B cell (primary cell): Measurements from ENCODE around the gene PTPN1. TPM values are rescaled to one million over a fixed set of nuclear protein-coding genes. Genes with fewer than 3 reads are reported as not detected.

ENCODE experiments used
- ATAC-seq: fragments of 200-7000 bp; cut with Tn5 transposase; one replicate; pipeline ENCODE4 v1.10.0; 2021; ENCODE audit warnings: low read depth, mild to moderate bottlenecking, moderate number of reproducible peaks, moderate library complexity
- CTCF ChIA-PET: fragments of 350-600 bp; sonication (Branson Sonifier 250); formaldehyde crosslinking; loops from one replicate; lab custom pipeline; 2021; ENCODE audit warnings: antibody characterized with exemption, inconsistent platforms; lab: Charles Lee
- POLR2A ChIA-PET: fragments of 350-600 bp; sonication (Branson Sonifier 250); formaldehyde crosslinking; loops from one replicate; lab custom pipeline; 2021; ENCODE audit warnings: antibody characterized with exemption; lab: Charles Lee
- DNase-seq: peaks from one replicate; pipeline ENCODE4 v3.0.0; 2013
- H2AFZ ChIP-seq: 2 replicates; pipeline ENCODE4 v1.6.1; 2012; ENCODE audit warnings: mild to moderate bottlenecking, low read depth, low read length; ENCODE audit not compliant: insufficient read depth, poor library complexity, severe bottlenecking
- H3K27ac ChIP-seq, 2 donors: 1 replicate in 1 of 2; 2 replicates in 1 of 2; pipeline ENCODE4 v1.5.1; 2012 to 2013; ENCODE audit warnings: low read length in 2 of 2, mild to moderate bottlenecking in 2 of 2, moderate library complexity in 1 of 2
- H3K27me3 ChIP-seq, 4 experiments: fragments of 200-600 bp in 1 of 4; sonication (generic) in 1 of 4; replicated peaks in 1 of 4; 1 replicate in 2 of 4; 2 replicates in 2 of 4; pipeline versions ENCODE4 v1.6.1 to v1.7.0; 2013 to 2016; ENCODE audit warnings: low read length in 3 of 4, mild to moderate bottlenecking in 2 of 4, mixed read lengths in 1 of 4, moderate library complexity in 1 of 4; ENCODE audit not compliant: insufficient read depth in 4 of 4, control insufficient read depth in 3 of 4; ENCODE audit errors: control extremely low read depth in 1 of 4
- H3K36me3 ChIP-seq, 2 experiments: replicated peaks in 1 of 2; 1 replicate in 1 of 2; 2 replicates in 1 of 2; pipeline versions ENCODE4 v1.6.1 to v1.7.1; 2013; ENCODE audit warnings: low read length in 1 of 2; ENCODE audit not compliant: insufficient read depth in 2 of 2, control insufficient read depth in 1 of 2; ENCODE audit errors: control extremely low read depth in 1 of 2, extremely low read depth in 1 of 2
- H3K4me1 ChIP-seq, 2 donors: fragments of 200-600 bp in 1 of 2; sonication (generic) in 1 of 2; 1 replicate in 1 of 2; 2 replicates in 1 of 2; pipeline versions ENCODE4 v1.5.1 to v1.6.1; 2013 to 2017; ENCODE audit warnings: low read length in 2 of 2; ENCODE audit not compliant: control insufficient read depth in 2 of 2, insufficient read depth in 2 of 2
- H3K4me2 ChIP-seq: replicated peaks from 2 replicates; pipeline ENCODE3; 2012; ENCODE audit warnings: mild to moderate bottlenecking, low read depth, low read length; ENCODE audit not compliant: poor library complexity, severe bottlenecking
- H3K4me3 ChIP-seq, 5 experiments: fragments of 200-600 bp in 1 of 5; sonication (generic) in 1 of 5; 1 replicate in 3 of 5; 2 replicates in 2 of 5; pipeline versions ENCODE4 v1.5.1 to v1.7.0; 2011 to 2016; ENCODE audit warnings: low read length in 4 of 5, mild to moderate bottlenecking in 4 of 5, low read depth in 2 of 5, control low read depth in 1 of 5, moderate library complexity in 1 of 5; ENCODE audit not compliant: insufficient read depth in 1 of 5; ENCODE audit errors: control extremely low read depth in 1 of 5, extremely low read depth in 1 of 5
- H3K79me2 ChIP-seq: fragments of 200-600 bp; sonication (generic); one replicate; pipeline ENCODE4 v1.6.0; 2016; ENCODE audit warnings: low read length; ENCODE audit not compliant: control insufficient read depth, insufficient read depth
- H3K9ac ChIP-seq: fragments of 200-600 bp; sonication (generic); 2 replicates; pipeline ENCODE4 v1.6.1; 2017; ENCODE audit warnings: mild to moderate bottlenecking, low read length, moderate library complexity
- H3K9me3 ChIP-seq, 3 donors: one replicate each; pipeline versions ENCODE4 v1.6.1 to v1.7.1; 2013; ENCODE audit warnings: low read length in 2 of 3; ENCODE audit not compliant: control insufficient read depth in 2 of 3, insufficient read depth in 1 of 3; ENCODE audit errors: control extremely low read depth in 1 of 3
- H4K20me1 ChIP-seq: 2 replicates; pipeline ENCODE4 v1.6.0; 2012; ENCODE audit warnings: mild to moderate bottlenecking, low read length; ENCODE audit not compliant: insufficient read depth, control insufficient read depth, poor library complexity, severe bottlenecking
- H3K27ac Mint-ChIP-seq: one replicate; pipeline ENCODE4 v1.8.0; 2021; ENCODE audit warnings: mixed read lengths
- H3K27me3 Mint-ChIP-seq: one replicate; pipeline ENCODE4 v1.8.0; 2021; ENCODE audit warnings: mixed read lengths
- H3K4me1 Mint-ChIP-seq: one replicate; pipeline ENCODE4 v1.8.0; 2021; ENCODE audit warnings: mixed read lengths
- H3K4me3 Mint-ChIP-seq: one replicate; pipeline ENCODE4 v1.8.0; 2021; ENCODE audit warnings: mixed read lengths
- H3K9me3 Mint-ChIP-seq: one replicate; pipeline ENCODE4 v1.8.0; 2022; ENCODE audit warnings: mixed read lengths; ENCODE audit not compliant: insufficient read depth
- EZH2 ChIP-seq: IDR thresholded peaks from 2 replicates; pipeline ENCODE4 v1.6.1; 2012; ENCODE audit warnings: borderline replicate concordance, low read depth, mild to moderate bottlenecking, moderate library complexity, low read length; ENCODE audit not compliant: insufficient read depth, poor library complexity, severe bottlenecking
- WGBS: methylation state at CpG from one replicate; pipeline ENCODE4 v1.1.5; 2013; ENCODE audit warnings: missing lambda C conversion rate; ENCODE audit not compliant: insufficient coverage; 5-methylcytosine and 5-hydroxymethylcytosine counted together
- intact Hi-C: fragments of 100-400 bp; cut with micrococcal nuclease; formaldehyde crosslinking; loops from one replicate; pipeline ENCODE4 v1.10.0; 2022
- polyA plus RNA-seq: library from polyadenylated mRNA; depleted of rRNA; stranded (reverse); fragments of >200 nt; gene quantifications from 2 replicates; pipeline ENCODE4 v1.2.3, GENCODE V29; 2012
- total RNA-seq, 2 donors: library from RNA; stranded (reverse); fragments of 120-200 nt in 1 of 2; gene quantifications; 1 replicate in 1 of 2; 2 replicates in 1 of 2; pipeline versions ENCODE4 v1.2.3 to v1.2.4, GENCODE V29; 2013 to 2022
- TF ChIP-seq, protein P1 (sequence below): fragments of 200-600 bp; IDR thresholded peaks from one replicate; pipeline ENCODE4 v1.8.0; 2022; ENCODE audit warnings: antibody characterized with exemption, mild to moderate bottlenecking

The PTPN1 gene
- total and polyA plus RNA-seq, 2 donors (not counting 1 experiment from before 2014, with no cell fraction given) = 77.4 to 134 TPM

DNA sequence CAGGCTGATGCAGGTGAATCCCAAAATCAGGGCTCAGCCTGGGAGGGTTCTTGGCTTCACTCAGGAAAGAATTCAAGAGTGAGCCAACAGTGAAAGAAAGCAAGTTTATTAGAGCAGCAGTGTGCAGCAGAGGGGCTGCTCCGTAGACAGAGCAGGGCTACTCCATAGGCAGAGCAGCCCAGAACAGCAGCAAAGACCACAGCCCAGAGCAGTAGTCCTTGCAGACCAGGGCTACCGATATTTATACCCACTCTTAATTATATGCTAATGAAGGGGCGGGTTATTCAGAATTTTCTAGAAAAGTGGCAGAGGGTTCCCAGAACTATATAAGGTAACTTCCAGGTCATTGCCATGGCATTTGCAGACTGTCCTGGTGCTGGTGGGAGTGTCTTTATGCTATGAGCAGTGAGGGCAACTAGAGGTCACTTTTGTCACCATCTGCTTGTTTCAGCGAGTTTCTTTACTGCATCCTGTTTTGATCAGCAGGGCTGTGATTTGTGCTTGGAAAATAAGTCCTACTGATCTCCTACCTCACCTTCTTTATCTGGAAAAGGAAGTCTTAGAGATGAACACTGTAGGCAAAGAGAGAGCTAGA is 39.8 kb upstream of the PTPN1 start:
- Mint-ChIP-seq H3K4me1 (peaks cover 34% of the 10 kb centered on the region), H3K9me3 (no peaks in the 10 kb centered on the region), H3K27ac (no peak overlapping the region), H3K27me3 (no peaks in the 10 kb centered on the region), H3K4me3 (no peak overlapping the region)
- Histone ChIP-seq H3K79me2 (no peaks in the 10 kb centered on the region), H2AFZ (no peak overlapping the region), H3K4me2 (no peak overlapping the region), H4K20me1 (no peaks in the 10 kb centered on the region), H3K9me3 (no peaks in the 10 kb centered on the region), H3K36me3 (no peaks in the 10 kb centered on the region), H3K27me3 (peaks cover 0 to 3% (median 0%) of the 10 kb centered on the region in 4 experiments), H3K4me1 (peaks cover 28 to 36% of the 10 kb centered on the region in 2 donors), H3K9ac (no peak overlapping the region), H3K4me3 (no peak overlapping the region), H3K27ac (no peak overlapping the region)
- intact Hi-C loops = loop anchor here (10.0 kb wide), 1 partner anchor 264 kb away; the partner anchor contains the start of gene PARD6B
- TF ChIP-seq, protein P1, sequence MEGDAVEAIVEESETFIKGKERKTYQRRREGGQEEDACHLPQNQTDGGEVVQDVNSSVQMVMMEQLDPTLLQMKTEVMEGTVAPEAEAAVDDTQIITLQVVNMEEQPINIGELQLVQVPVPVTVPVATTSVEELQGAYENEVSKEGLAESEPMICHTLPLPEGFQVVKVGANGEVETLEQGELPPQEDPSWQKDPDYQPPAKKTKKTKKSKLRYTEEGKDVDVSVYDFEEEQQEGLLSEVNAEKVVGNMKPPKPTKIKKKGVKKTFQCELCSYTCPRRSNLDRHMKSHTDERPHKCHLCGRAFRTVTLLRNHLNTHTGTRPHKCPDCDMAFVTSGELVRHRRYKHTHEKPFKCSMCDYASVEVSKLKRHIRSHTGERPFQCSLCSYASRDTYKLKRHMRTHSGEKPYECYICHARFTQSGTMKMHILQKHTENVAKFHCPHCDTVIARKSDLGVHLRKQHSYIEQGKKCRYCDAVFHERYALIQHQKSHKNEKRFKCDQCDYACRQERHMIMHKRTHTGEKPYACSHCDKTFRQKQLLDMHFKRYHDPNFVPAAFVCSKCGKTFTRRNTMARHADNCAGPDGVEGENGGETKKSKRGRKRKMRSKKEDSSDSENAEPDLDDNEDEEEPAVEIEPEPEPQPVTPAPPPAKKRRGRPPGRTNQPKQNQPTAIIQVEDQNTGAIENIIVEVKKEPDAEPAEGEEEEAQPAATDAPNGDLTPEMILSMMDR = no peak
- no peak for TF ChIP-seq EZH2
- CTCF ChIA-PET = interaction anchor here (0.9 to 13.1 kb wide), 5 partner anchors 9 to 105 kb away, joined by 3 to 169 read pairs (median 7); no protein-coding TSS in a partner anchor
- DNase-seq = no peak
- ATAC-seq = no peak
- POLR2A ChIA-PET = interaction anchor here (0.6 kb wide), 1 partner anchor 26 kb away, joined by 4 read pairs; no protein-coding TSS in a partner anchor
- WGBS = 100% methylated on average over 1 of the region's 4 CpGs

GRCh38 chr20:50471231-50471630 is 39.0 kb upstream of the PTPN1 start:
- ChIA-PET CTCF (interaction anchor here (1.4 to 13.1 kb wide), 2 partner anchors 33 to 104 kb away, joined by 3 to 169 read pairs; no protein-coding TSS in a partner anchor), POLR2A (interaction anchor here (0.7 kb wide), 1 partner anchor 339 kb away, joined by 3 read pairs; no protein-coding TSS in a partner anchor)
- H3K27ac Mint-ChIP-seq = no peak overlapping the region
- no peak overlapping the region for H3K27ac ChIP-seq
- no peaks in the 10 kb centered on the region for H3K9me3 Mint-ChIP-seq
- no peak overlapping the region for H3K4me2 ChIP-seq
- H3K79me2 ChIP-seq = no peaks in the 10 kb centered on the region
- H3K4me3 Mint-ChIP-seq = no peak overlapping the region
- H3K27me3 ChIP-seq = peaks cover 0 to 3% (median 0%) of the 10 kb centered on the region in 4 experiments
- no peak overlapping the region for H3K9ac ChIP-seq
- WGBS = no CpG with 5 or more reads among the region's 1 CpG
- H3K4me1 Mint-ChIP-seq = peaks cover 36% of the 10 kb centered on the region
- ATAC-seq (no peak), DNase-seq (no peak)
- intact Hi-C loops = loop anchor here (10.0 kb wide), 1 partner anchor 264 kb away; the partner anchor contains the start of gene PARD6B
- no peaks in the 10 kb centered on the region for H3K27me3 Mint-ChIP-seq
- no peaks in the 10 kb centered on the region for H3K9me3 ChIP-seq
- no peak overlapping the region for H3K4me3 ChIP-seq
- H2AFZ ChIP-seq = no peak overlapping the region
- no peaks in the 10 kb centered on the region for H3K36me3 ChIP-seq
- no peaks in the 10 kb centered on the region for H4K20me1 ChIP-seq
- TF ChIP-seq, protein P1 = no peak
- TF ChIP-seq EZH2 = no peak
- H3K4me1 ChIP-seq = peaks cover 28 to 36% of the 10 kb centered on the region in 2 donors
